Stimulated activated CD4-positive, alpha-beta T cell treated with anti-CD3 and anti-CD28 coated beads, Interleukin-15, amount 100 ng/mL, for 24 hours (primary cell): ENCODE results near the gene MFRP.

Source experiments
- DNase-seq: peaks from one replicate; pipeline ENCODE4 v3.0.0-alpha.2; 2020

MFRP gene

GRCh38 chr11:119335655-119336543, 10.6 kb downstream of the MFRP start:
- DNase-seq = no peak

- no peak for DNase-seq
These were observed 11.3 kb downstream of the MFRP start for GRCh38 chr11:119335091-119335654.

- peak; percentile 95 for DNase-seq
These were observed 12.2 kb downstream of the MFRP start, which contains the start of gene RNF26 for GRCh38 chr11:119334174-119334930. RNF26 (plus strand) TSS chr11:119334527; CDS start chr11:119335123, 596 bp downstream.

GRCh38 chr11:119332111-119332765, 14.3 kb downstream of the MFRP start:
- DNase-seq = no peak

GRCh38 chr11:119330237-119330636, 16.3 kb downstream of the MFRP start:
- DNase-seq = no peak

GRCh38 chr11:119329320-119329719, 17.2 kb downstream of the MFRP start:
- no peak for DNase-seq

- DNase-seq = no peak
These were observed 22.3 kb downstream of the MFRP start for GRCh38 chr11:119324189-119324588.

GRCh38 chr11:119323532-119324033, 22.9 kb downstream of the MFRP start:
- peak; percentile 87 for DNase-seq

- no peak for DNase-seq
These were observed 23.5 kb downstream of the MFRP start for GRCh38 chr11:119322921-119323531.

GRCh38 chr11:119322360-119322739, 24.2 kb downstream of the MFRP start:
- no peak for DNase-seq

GRCh38 chr11:119320776-119321524, 25.6 kb downstream of the MFRP start:
- DNase-seq = peak; percentile 73

- DNase-seq = no peak
These were observed 26.2 kb downstream of the MFRP start for GRCh38 chr11:119320240-119320775.

GRCh38 chr11:119319700-119320239, 26.7 kb downstream of the MFRP start:
- DNase-seq = no peak

GRCh38 chr11:119319136-119319699, 27.3 kb downstream of the MFRP start:
- DNase-seq = no peak

- DNase-seq = no peak
These were observed 28.0 kb downstream of the MFRP start for GRCh38 chr11:119318240-119319135.

- DNase-seq = no peak
These were observed 28.8 kb downstream of the MFRP start for GRCh38 chr11:119317592-119318239.

- no peak for DNase-seq
These were observed 29.5 kb downstream of the MFRP start, which contains the start of gene MCAM for GRCh38 chr11:119316729-119317591. MCAM (minus strand) TSS chr11:119317130; CDS start chr11:119317101, 29 bp downstream.
